Measurements from ENCODE around the gene FTH1. TPM values are rescaled to one million over a fixed set of nuclear protein-coding genes. Genes with fewer than 3 reads are reported as not detected.

The FTH1 gene
- polyA plus RNA-seq, 3 donors = 2,175 to 2,380 (median 2,187) TPM

Other genes starting within 250 kb of the FTH1 start
- gene MYRF, start 215.0 kb downstream of the FTH1 start, polyA plus RNA-seq (ENCODE audit: insufficient read length in 3 of 3) = 10 to 100 TPM; 21.7 to 27.8 (median 23.4) TPM
- 100 to 1,000 TPM; 152 to 191 (median 165) TPM for gene TMEM258, start 175.0 kb downstream of the FTH1 start, polyA plus RNA-seq (ENCODE audit: insufficient read length in 3 of 3)
- 10 to 100 TPM; 30.6 to 49.0 (median 45.8) TPM for gene FEN1, start 174.7 kb downstream of the FTH1 start, polyA plus RNA-seq (ENCODE audit: insufficient read length in 3 of 3)
- 10 to 100 TPM; 52.2 to 54.9 (median 54.7) TPM for gene FADS1, start 150.6 kb downstream of the FTH1 start, polyA plus RNA-seq (ENCODE audit: insufficient read length in 3 of 3)
- 100 to 1,000 TPM in 2 of 3 donors, 10 to 100 TPM in 1; 95.4 to 118 (median 113) TPM for gene FADS2, start 139.3 kb downstream of the FTH1 start, polyA plus RNA-seq (ENCODE audit: insufficient read length in 3 of 3)
- gene FADS3, start 76.1 kb downstream of the FTH1 start, polyA plus RNA-seq (ENCODE audit: insufficient read length in 3 of 3) = 10 to 100 TPM; 13.0 to 22.9 (median 18.4) TPM
- gene RAB3IL1, start 50.1 kb downstream of the FTH1 start, polyA plus RNA-seq (ENCODE audit: insufficient read length in 3 of 3) = 10 to 100 TPM; 18.0 to 24.4 (median 22.6) TPM
- gene BEST1, start 17.3 kb downstream of the FTH1 start, polyA plus RNA-seq (ENCODE audit: insufficient read length in 3 of 3) = 1 to 10 TPM; 3.5 to 5.1 (median 4.6) TPM
- 10 to 100 TPM; 35.5 to 43.4 (median 38.9) TPM for gene INCENP, start 156.4 kb upstream of the FTH1 start, polyA plus RNA-seq (ENCODE audit: insufficient read length in 3 of 3)
- not detected for gene SCGB1D1, start 222.6 kb upstream of the FTH1 start, polyA plus RNA-seq (ENCODE audit: insufficient read length in 3 of 3)
- gene SCGB2A1, start 241.0 kb upstream of the FTH1 start, polyA plus RNA-seq (ENCODE audit: insufficient read length in 3 of 3) = under 1 TPM; 0.27 to 0.59 (median 0.51) TPM

All from renal cortex interstitium (tissue), 3 donors.